GM23338 (cell line): ENCODE measurements around the gene THUMPD3. TPM values are rescaled to one million over a fixed set of nuclear protein-coding genes. Genes with fewer than 3 reads are reported as not detected.

Source experiments
- ATAC-seq: fragments of 200-7000 bp; cut with Tn5 transposase; 3 replicates; pipeline ENCODE4 v1.9.1; 2020
- DNase-seq: peaks from one replicate; pipeline ENCODE4 v3.0.0-alpha.2; 2015; ENCODE audit warnings: low spot score
- H2AFZ ChIP-seq: fragments of 200-600 bp; sonication (generic); 2 replicates; pipeline ENCODE4 v1.8.0; 2016; ENCODE audit warnings: antibody characterized with exemption, mild to moderate bottlenecking, moderate library complexity
- H3F3A ChIP-seq: fragments of 200-600 bp; sonication (generic); replicated peaks from 2 replicates; pipeline ENCODE4 v1.8.0; 2017; ENCODE audit warnings: antibody characterized with exemption, mixed run types, low read depth
- H3K27ac ChIP-seq: fragments of 200-600 bp; sonication (generic); 2 replicates; pipeline ENCODE4 v1.6.1; 2016; ENCODE audit warnings: low read depth
- H3K27me3 ChIP-seq: fragments of 200-600 bp; sonication (generic); 2 replicates; pipeline ENCODE4 v1.8.0; 2016; ENCODE audit warnings: mild to moderate bottlenecking, mixed run types, moderate library complexity; ENCODE audit not compliant: insufficient read depth
- H3K36me3 ChIP-seq: fragments of 200-600 bp; sonication (generic); 2 replicates; pipeline ENCODE4 v1.8.0; 2016; ENCODE audit warnings: mild to moderate bottlenecking; ENCODE audit not compliant: insufficient read depth
- H3K4me1 ChIP-seq: fragments of 200-600 bp; sonication (generic); 2 replicates; pipeline ENCODE4 v1.8.0; 2016; ENCODE audit warnings: mild to moderate bottlenecking, moderate library complexity; ENCODE audit not compliant: insufficient read depth
- H3K4me2 ChIP-seq: fragments of 200-600 bp; sonication (generic); 2 replicates; pipeline ENCODE4 v1.7.1; 2017; ENCODE audit warnings: mixed run types
- H3K4me3 ChIP-seq: fragments of 200-600 bp; sonication (generic); 2 replicates; pipeline ENCODE4 v1.6.1; 2016; ENCODE audit warnings: mixed run types
- H3K79me2 ChIP-seq: fragments of 200-600 bp; sonication (generic); replicated peaks from 2 replicates; pipeline ENCODE4 v1.8.0; 2017; ENCODE audit warnings: mild to moderate bottlenecking; ENCODE audit not compliant: insufficient read depth
- H3K9me2 ChIP-seq: fragments of 200-600 bp; sonication (generic); 2 replicates; pipeline ENCODE4 v1.8.0; 2017; ENCODE audit not compliant: insufficient read depth
- H4K20me1 ChIP-seq: fragments of 200-600 bp; sonication (generic); replicated peaks from 2 replicates; pipeline ENCODE4 v1.8.0; 2017; ENCODE audit warnings: mild to moderate bottlenecking; ENCODE audit not compliant: insufficient read depth
- H3K27ac Mint-ChIP-seq: 2 replicates; pipeline ENCODE4 v1.8.0; 2020; ENCODE audit warnings: inconsistent platforms, mild to moderate bottlenecking, moderate library complexity, mixed read lengths
- H3K27me3 Mint-ChIP-seq: 3 replicates; pipeline ENCODE4 v1.8.0; 2022; ENCODE audit warnings: low read depth, mild to moderate bottlenecking, moderate library complexity, mixed read lengths, inconsistent platforms; ENCODE audit not compliant: insufficient read depth, poor library complexity
- H3K36me3 Mint-ChIP-seq: 3 replicates; pipeline ENCODE4 v1.8.0; 2021; ENCODE audit warnings: low read depth, mild to moderate bottlenecking, inconsistent platforms, moderate library complexity, mixed read lengths
- H3K4me1 Mint-ChIP-seq: 3 replicates; pipeline ENCODE4 v1.8.0; 2020; ENCODE audit warnings: mild to moderate bottlenecking, inconsistent platforms, mixed read lengths
- H3K4me3 Mint-ChIP-seq: 3 replicates; pipeline ENCODE4 v1.8.0; 2021; ENCODE audit warnings: moderate library complexity, mild to moderate bottlenecking, inconsistent platforms, mixed read lengths
- H3K9me3 Mint-ChIP-seq: 3 replicates; pipeline ENCODE4 v1.8.0; 2020; ENCODE audit warnings: moderate library complexity, mild to moderate bottlenecking, inconsistent platforms, mixed read lengths
- CREB1 ChIP-seq: fragments of 250-450 bp; sonication (Bioruptor Pico); IDR thresholded peaks from 2 replicates; pipeline ENCODE4 v1.5.0; 2020; ENCODE audit warnings: low read depth, mild to moderate bottlenecking, moderate library complexity
- CTCF ChIP-seq, 2 experiments: fragments of 200-600 bp in 1 of 2; sonication (generic) in 1 of 2; conservative IDR thresholded peaks; 2 replicates each; pipeline versions ENCODE4 v1.5.1 to v1.6.1; 2016 to 2017; ENCODE audit warnings: antibody characterized with exemption in 2 of 2, low read depth in 2 of 2, mild to moderate bottlenecking in 2 of 2, moderate library complexity in 1 of 2
- ETS1 ChIP-seq: IDR thresholded peaks from 2 replicates; pipeline ENCODE4 v1.6.1; 2016; ENCODE audit warnings: antibody characterized with exemption
- EZH2 ChIP-seq: fragments of 200-600 bp; sonication (generic); IDR thresholded peaks from one replicate; pipeline ENCODE4 v1.8.0; 2017; ENCODE audit warnings: antibody characterized with exemption, mild to moderate bottlenecking, low read depth; ENCODE audit not compliant: unreplicated experiment
- EZH2phosphoT487 ChIP-seq: fragments of 200-600 bp; sonication (generic); IDR thresholded peaks from one replicate; pipeline ENCODE4 v1.8.1; 2018; ENCODE audit warnings: antibody characterized with exemption; ENCODE audit not compliant: unreplicated experiment
- JUNB ChIP-seq: IDR thresholded peaks from one replicate; pipeline ENCODE4 v1.6.1; 2016; ENCODE audit warnings: antibody characterized with exemption; ENCODE audit not compliant: unreplicated experiment
- NANOG ChIP-seq: IDR thresholded peaks from 2 replicates; pipeline ENCODE4 v1.6.1; 2016; ENCODE audit warnings: antibody characterized with exemption, borderline replicate concordance
- POLR2AphosphoS5 ChIP-seq: IDR thresholded peaks from 2 replicates; pipeline ENCODE4 v1.6.1; 2016; ENCODE audit warnings: antibody characterized with exemption, low read depth
- STAT1 ChIP-seq: IDR thresholded peaks from one replicate; pipeline ENCODE4 v1.6.1; 2016; ENCODE audit warnings: antibody characterized with exemption; ENCODE audit not compliant: unreplicated experiment
- ZNF114 ChIP-seq: fragments of 250-450 bp; sonication (Bioruptor Pico); IDR thresholded peaks from 2 replicates; pipeline ENCODE4 v1.5.0; 2020; ENCODE audit warnings: mild to moderate bottlenecking, moderate library complexity
- ZNF331 ChIP-seq: fragments of 250-450 bp; sonication (Bioruptor Pico); IDR thresholded peaks from 2 replicates; pipeline ENCODE4 v1.5.0; 2020; ENCODE audit warnings: low read depth, mild to moderate bottlenecking, moderate library complexity
- polyA plus RNA-seq: library from polyadenylated mRNA; unstranded; fragments of >200 nt; fragmentation: Nextera tagmentation; extraction: Ambion mirVana; gene quantifications from 2 replicates; pipeline ENCODE4 v1.2.1, GENCODE V29; 2016
- total RNA-seq: library from RNA; depleted of rRNA; stranded (reverse); fragments of >200 nt; shearing (Covaris generic); gene quantifications from 2 replicates; pipeline ENCODE4 v1.2.3, GENCODE V29; 2014
- TF ChIP-seq, protein P1 (sequence below): IDR thresholded peaks from one replicate; pipeline ENCODE4 v1.6.1; 2018; ENCODE audit warnings: antibody characterized with exemption; ENCODE audit not compliant: unreplicated experiment
- TF ChIP-seq, protein P2 (sequence below): fragments of 250-450 bp; sonication (Bioruptor Pico); IDR thresholded peaks from 2 replicates; pipeline ENCODE4 v1.5.0; 2020; ENCODE audit warnings: mild to moderate bottlenecking, moderate library complexity

THUMPD3 gene
- total and polyA plus RNA-seq, 2 experiments from 2014 or later: 30.1 to 54.1 TPM

DNA sequence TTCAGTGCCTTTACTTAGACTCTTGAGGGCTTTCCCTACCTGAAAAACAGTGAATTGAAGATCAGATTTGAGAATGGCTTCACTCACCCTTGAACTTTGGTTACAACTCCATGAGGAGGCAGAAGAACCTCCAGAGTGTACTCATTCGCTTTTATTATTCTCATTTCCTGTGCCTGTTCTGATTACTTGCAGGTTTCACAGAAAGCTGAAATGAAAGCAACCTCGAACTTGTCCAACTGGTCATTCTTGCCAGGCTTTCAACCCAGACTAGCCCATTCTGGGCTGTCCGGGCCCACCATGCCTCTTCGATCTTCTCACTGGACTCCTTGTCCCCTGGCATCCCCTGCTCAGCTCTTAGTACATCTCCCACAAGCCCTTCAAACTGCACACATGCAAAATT lies 20.2 kb upstream of the THUMPD3 start:
- no peaks in the 10 kb centered on the region for H3K27me3 ChIP-seq
- no peaks in the 10 kb centered on the region for H3K79me2 ChIP-seq
- Mint-ChIP-seq H3K4me3 (no peak overlapping the region), H3K36me3 (no peaks in the 10 kb centered on the region; the same call in 2 of the 3 replicates), H3K27me3 (peaks cover 5% of the 10 kb centered on the region), H3K9me3 (no peaks in the 10 kb centered on the region), H3K4me1 (peaks cover 15% of the 10 kb centered on the region), H3K27ac (no peak overlapping the region)
- no peak overlapping the region for H3K4me3 ChIP-seq
- H3K36me3 ChIP-seq: no peaks in the 10 kb centered on the region
- no peaks in the 10 kb centered on the region for H3F3A ChIP-seq
- ATAC-seq: no peak
- H3K4me1 ChIP-seq: no peaks in the 10 kb centered on the region
- H3K9me2 ChIP-seq: no peaks in the 10 kb centered on the region; the same call in 1 of the 2 replicates
- H2AFZ ChIP-seq: no peak overlapping the region
- H3K27ac ChIP-seq: no peak overlapping the region
- no peak overlapping the region for H3K4me2 ChIP-seq
- H4K20me1 ChIP-seq: no peaks in the 10 kb centered on the region
- no peak for DNase-seq
- TF ChIP-seq, protein P1, sequence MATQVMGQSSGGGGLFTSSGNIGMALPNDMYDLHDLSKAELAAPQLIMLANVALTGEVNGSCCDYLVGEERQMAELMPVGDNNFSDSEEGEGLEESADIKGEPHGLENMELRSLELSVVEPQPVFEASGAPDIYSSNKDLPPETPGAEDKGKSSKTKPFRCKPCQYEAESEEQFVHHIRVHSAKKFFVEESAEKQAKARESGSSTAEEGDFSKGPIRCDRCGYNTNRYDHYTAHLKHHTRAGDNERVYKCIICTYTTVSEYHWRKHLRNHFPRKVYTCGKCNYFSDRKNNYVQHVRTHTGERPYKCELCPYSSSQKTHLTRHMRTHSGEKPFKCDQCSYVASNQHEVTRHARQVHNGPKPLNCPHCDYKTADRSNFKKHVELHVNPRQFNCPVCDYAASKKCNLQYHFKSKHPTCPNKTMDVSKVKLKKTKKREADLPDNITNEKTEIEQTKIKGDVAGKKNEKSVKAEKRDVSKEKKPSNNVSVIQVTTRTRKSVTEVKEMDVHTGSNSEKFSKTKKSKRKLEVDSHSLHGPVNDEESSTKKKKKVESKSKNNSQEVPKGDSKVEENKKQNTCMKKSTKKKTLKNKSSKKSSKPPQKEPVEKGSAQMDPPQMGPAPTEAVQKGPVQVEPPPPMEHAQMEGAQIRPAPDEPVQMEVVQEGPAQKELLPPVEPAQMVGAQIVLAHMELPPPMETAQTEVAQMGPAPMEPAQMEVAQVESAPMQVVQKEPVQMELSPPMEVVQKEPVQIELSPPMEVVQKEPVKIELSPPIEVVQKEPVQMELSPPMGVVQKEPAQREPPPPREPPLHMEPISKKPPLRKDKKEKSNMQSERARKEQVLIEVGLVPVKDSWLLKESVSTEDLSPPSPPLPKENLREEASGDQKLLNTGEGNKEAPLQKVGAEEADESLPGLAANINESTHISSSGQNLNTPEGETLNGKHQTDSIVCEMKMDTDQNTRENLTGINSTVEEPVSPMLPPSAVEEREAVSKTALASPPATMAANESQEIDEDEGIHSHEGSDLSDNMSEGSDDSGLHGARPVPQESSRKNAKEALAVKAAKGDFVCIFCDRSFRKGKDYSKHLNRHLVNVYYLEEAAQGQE: no peak
- no peak for TF ChIP-seq CTCF (conservative IDR thresholded peaks at IDR 0.05; ENCODE audit: low read depth in 2 of 2)
- TF ChIP-seq JUNB: no peak
- no peak for TF ChIP-seq ZNF331 (CRISPR knock-in tag)
- no peak for TF ChIP-seq ETS1
- no peak for TF ChIP-seq EZH2
- no peak for TF ChIP-seq POLR2AphosphoS5
- TF ChIP-seq, protein P2, sequence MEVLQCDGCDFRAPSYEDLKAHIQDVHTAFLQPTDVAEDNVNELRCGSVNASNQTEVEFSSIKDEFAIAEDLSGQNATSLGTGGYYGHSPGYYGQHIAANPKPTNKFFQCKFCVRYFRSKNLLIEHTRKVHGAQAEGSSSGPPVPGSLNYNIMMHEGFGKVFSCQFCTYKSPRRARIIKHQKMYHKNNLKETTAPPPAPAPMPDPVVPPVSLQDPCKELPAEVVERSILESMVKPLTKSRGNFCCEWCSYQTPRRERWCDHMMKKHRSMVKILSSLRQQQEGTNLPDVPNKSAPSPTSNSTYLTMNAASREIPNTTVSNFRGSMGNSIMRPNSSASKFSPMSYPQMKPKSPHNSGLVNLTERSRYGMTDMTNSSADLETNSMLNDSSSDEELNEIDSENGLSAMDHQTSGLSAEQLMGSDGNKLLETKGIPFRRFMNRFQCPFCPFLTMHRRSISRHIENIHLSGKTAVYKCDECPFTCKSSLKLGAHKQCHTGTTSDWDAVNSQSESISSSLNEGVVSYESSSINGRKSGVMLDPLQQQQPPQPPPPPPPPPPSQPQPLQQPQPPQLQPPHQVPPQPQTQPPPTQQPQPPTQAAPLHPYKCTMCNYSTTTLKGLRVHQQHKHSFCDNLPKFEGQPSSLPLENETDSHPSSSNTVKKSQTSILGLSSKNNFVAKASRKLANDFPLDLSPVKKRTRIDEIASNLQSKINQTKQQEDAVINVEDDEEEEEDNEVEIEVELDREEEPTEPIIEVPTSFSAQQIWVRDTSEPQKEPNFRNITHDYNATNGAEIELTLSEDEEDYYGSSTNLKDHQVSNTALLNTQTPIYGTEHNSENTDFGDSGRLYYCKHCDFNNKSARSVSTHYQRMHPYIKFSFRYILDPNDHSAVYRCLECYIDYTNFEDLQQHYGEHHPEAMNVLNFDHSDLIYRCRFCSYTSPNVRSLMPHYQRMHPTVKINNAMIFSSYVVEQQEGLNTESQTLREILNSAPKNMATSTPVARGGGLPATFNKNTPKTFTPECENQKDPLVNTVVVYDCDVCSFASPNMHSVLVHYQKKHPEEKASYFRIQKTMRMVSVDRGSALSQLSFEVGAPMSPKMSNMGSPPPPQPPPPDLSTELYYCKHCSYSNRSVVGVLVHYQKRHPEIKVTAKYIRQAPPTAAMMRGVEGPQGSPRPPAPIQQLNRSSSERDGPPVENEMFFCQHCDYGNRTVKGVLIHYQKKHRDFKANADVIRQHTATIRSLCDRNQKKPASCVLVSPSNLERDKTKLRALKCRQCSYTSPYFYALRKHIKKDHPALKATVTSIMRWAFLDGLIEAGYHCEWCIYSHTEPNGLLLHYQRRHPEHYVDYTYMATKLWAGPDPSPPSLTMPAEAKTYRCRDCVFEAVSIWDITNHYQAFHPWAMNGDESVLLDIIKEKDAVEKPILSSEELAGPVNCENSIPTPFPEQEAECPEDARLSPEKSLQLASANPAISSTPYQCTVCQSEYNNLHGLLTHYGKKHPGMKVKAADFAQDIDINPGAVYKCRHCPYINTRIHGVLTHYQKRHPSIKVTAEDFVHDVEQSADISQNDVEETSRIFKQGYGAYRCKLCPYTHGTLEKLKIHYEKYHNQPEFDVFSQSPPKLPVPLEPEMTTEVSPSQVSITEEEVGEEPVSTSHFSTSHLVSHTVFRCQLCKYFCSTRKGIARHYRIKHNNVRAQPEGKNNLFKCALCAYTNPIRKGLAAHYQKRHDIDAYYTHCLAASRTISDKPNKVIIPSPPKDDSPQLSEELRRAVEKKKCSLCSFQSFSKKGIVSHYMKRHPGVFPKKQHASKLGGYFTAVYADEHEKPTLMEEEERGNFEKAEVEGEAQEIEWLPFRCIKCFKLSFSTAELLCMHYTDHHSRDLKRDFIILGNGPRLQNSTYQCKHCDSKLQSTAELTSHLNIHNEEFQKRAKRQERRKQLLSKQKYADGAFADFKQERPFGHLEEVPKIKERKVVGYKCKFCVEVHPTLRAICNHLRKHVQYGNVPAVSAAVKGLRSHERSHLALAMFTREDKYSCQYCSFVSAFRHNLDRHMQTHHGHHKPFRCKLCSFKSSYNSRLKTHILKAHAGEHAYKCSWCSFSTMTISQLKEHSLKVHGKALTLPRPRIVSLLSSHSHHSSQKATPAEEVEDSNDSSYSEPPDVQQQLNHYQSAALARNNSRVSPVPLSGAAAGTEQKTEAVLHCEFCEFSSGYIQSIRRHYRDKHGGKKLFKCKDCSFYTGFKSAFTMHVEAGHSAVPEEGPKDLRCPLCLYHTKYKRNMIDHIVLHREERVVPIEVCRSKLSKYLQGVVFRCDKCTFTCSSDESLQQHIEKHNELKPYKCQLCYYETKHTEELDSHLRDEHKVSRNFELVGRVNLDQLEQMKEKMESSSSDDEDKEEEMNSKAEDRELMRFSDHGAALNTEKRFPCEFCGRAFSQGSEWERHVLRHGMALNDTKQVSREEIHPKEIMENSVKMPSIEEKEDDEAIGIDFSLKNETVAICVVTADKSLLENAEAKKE (CRISPR knock-in tag): no peak
- no peak for TF ChIP-seq STAT1
- TF ChIP-seq CREB1: no peak
- no peak for TF ChIP-seq NANOG
- TF ChIP-seq ZNF114 (CRISPR knock-in tag): no peak
- no peak for TF ChIP-seq EZH2phosphoT487
